ENCODE measurements around the gene APOL4.
"Not testable (repeated sequence)": the region's sequence is repeated elsewhere in the genome, so short reads cannot be mapped to it uniquely, and the experiment has no call there.

The APOL4 gene

GRCh38 chr22:36218648-36219193 lies 17.1 kb upstream of the APOL4 start:
- TF ChIP-seq, protein P1, sequence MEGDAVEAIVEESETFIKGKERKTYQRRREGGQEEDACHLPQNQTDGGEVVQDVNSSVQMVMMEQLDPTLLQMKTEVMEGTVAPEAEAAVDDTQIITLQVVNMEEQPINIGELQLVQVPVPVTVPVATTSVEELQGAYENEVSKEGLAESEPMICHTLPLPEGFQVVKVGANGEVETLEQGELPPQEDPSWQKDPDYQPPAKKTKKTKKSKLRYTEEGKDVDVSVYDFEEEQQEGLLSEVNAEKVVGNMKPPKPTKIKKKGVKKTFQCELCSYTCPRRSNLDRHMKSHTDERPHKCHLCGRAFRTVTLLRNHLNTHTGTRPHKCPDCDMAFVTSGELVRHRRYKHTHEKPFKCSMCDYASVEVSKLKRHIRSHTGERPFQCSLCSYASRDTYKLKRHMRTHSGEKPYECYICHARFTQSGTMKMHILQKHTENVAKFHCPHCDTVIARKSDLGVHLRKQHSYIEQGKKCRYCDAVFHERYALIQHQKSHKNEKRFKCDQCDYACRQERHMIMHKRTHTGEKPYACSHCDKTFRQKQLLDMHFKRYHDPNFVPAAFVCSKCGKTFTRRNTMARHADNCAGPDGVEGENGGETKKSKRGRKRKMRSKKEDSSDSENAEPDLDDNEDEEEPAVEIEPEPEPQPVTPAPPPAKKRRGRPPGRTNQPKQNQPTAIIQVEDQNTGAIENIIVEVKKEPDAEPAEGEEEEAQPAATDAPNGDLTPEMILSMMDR (IDR thresholded peaks at IDR 0.05; ENCODE audit: control insufficient read depth, insufficient read depth, low read depth, low read length, missing control alignments): no peak
- no peak for DNase-seq (ENCODE audit: low read depth)

DNA sequence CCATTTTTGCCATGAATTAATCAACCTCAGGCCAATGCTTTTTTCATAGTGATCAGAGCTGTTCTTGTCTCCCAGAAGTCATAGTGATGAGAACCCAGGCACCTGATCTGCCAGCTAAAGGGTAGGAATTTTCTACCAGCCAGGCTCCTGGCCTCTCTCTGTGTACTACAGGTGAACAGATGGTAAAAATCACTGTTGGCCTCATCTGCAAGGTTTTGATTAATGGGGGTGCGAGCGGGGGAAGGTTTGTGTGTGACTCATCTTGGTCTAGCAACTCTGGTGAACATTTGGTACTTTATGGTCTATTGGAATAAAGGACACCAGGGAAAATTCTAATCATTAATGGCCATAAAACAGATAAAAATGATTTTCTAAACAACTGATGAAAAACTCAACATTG lies 14.4 kb upstream of the APOL4 start:
- TF ChIP-seq, protein P1 (IDR thresholded peaks at IDR 0.05; ENCODE audit: control insufficient read depth, insufficient read depth, low read depth, low read length, missing control alignments): no peak
- DNase-seq (ENCODE audit: low read depth): no peak
- H3K4me3 ChIP-seq (ENCODE audit: control insufficient read depth, low read depth, low read length): no peak overlapping the region

More at GRCh38 chr22:36218648-36219193, 17.1 kb upstream of the APOL4 start:
- H3K4me3 ChIP-seq (ENCODE audit: control insufficient read depth, low read depth, low read length): no peak overlapping the region

DNA sequence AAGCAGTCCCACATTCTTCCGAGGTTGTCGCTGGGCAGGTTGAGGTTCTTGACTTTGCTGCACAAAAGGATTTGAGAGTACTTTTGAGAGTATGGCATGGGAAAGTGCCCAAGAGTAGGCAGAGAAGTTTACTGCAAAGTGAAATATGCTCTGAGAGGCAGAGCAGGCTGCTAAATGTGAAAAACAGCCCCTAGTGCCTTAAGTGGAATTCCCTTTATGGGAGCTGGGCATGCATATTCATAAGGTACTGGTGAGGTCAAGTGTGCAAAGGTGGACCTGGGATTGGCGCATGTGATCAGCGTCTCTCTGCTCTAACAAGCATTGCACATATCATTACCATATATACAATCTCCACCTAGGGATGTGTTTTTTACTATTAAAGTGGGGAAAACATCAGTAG lies 12.0 kb upstream of the APOL4 start:
- TF ChIP-seq, protein P1 (IDR thresholded peaks at IDR 0.05; ENCODE audit: control insufficient read depth, insufficient read depth, low read depth, low read length, missing control alignments): no peak
- no peak overlapping the region for H3K4me3 ChIP-seq (ENCODE audit: control insufficient read depth, low read depth, low read length)
- DNase-seq (ENCODE audit: low read depth): no peak

DNA sequence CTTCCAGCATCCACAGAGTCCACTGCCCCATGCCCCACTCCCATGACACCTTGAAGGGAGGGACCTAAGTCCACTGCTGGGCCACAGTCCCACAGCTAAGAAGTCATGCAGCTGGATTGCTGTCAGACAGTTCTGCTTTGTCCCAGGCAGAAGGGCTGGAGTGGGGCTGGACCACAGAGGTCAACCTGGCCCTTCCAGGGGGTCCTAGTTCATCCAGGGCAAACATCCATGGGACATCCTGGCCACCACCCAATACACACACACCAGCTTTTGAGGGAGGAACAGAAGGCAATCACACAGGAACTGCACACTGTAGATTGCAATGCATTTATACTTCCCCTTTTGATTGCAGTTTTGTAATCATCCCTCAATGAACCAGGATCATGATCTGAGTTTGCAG lies 11.3 kb upstream of the APOL4 start:
- no peak for DNase-seq (ENCODE audit: low read depth)
- no peak overlapping the region for H3K4me3 ChIP-seq (ENCODE audit: control insufficient read depth, low read depth, low read length)
- TF ChIP-seq, protein P1 (IDR thresholded peaks at IDR 0.05; ENCODE audit: control insufficient read depth, insufficient read depth, low read depth, low read length, missing control alignments): no peak

- no peak overlapping the region for H3K4me3 ChIP-seq (ENCODE audit: control insufficient read depth, low read depth, low read length)
- TF ChIP-seq, protein P1 (IDR thresholded peaks at IDR 0.05; ENCODE audit: control insufficient read depth, insufficient read depth, low read depth, low read length, missing control alignments): no peak
- DNase-seq (ENCODE audit: low read depth): no peak
Measured at GRCh38 chr22:36211237-36211861, 9.7 kb upstream of the APOL4 start.

- DNase-seq (ENCODE audit: low read depth): no peak
- TF ChIP-seq, protein P1 (IDR thresholded peaks at IDR 0.05; ENCODE audit: control insufficient read depth, insufficient read depth, low read depth, low read length, missing control alignments): no peak
Measured at GRCh38 chr22:36210224-36210623, 8.6 kb upstream of the APOL4 start.

DNA sequence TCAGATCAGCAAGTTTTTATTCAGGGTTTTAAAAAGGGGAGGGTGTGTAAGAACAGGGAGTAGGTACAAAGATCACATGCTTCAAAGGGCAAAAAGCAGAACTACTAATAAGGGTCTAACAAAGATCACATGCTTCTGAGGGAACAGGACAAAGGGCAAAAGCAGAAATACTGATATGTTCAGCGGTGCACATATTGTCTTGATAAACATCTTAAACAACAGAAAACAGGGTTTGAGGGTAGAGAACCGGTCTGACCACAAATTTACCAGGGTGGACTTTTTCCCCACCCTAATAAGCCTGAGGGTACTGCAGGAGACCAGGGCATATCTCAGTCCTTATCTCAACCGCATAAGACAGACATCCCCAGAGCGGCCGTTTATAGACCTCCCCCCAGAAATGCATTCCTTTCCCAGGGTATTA lies 7.9 kb upstream of the APOL4 start:
- H3K4me3 ChIP-seq (ENCODE audit: control insufficient read depth, low read depth, low read length); DNase-seq (ENCODE audit: low read depth): not testable (repeated sequence)

More at GRCh38 chr22:36210224-36210623, 8.6 kb upstream of the APOL4 start:
- no peak overlapping the region for H3K4me3 ChIP-seq (ENCODE audit: control insufficient read depth, low read depth, low read length)

All from AG09309 (cell line).